Thyroid gland (tissue), 4 donors: ENCODE data around the gene LNPEP. TPM values are rescaled to one million over a fixed set of nuclear protein-coding genes. Genes with fewer than 3 reads are reported as not detected.

Experiments used
- DNase-seq, 2 donors: peaks; one replicate each; pipeline ENCODE4 v3.0.0-alpha.2; 2019
- H3K27ac ChIP-seq, 3 donors: fragments of 200-600 bp; sonication (generic); 1 replicate in 2 of 3; 2 replicates in 1 of 3; pipeline ENCODE4 v1.5.1; 2016 to 2019; ENCODE audit warnings: mild to moderate bottlenecking in 1 of 3, moderate library complexity in 1 of 3
- H3K27me3 ChIP-seq: fragments of 200-600 bp; sonication (generic); one replicate; pipeline ENCODE4 v1.5.1; 2019
- H3K36me3 ChIP-seq, 2 donors: fragments of 200-600 bp; sonication (generic); one replicate each; pipeline ENCODE4 v1.5.1; 2016 to 2019
- H3K4me1 ChIP-seq, 2 donors: fragments of 200-600 bp; sonication (generic); one replicate each; pipeline ENCODE4 v1.5.1; 2017 to 2019
- H3K4me3 ChIP-seq, 3 donors: fragments of 200-600 bp; sonication (generic); replicated peaks in 1 of 3; 1 replicate in 2 of 3; 2 replicates in 1 of 3; pipeline ENCODE4 v1.5.1; 2016; ENCODE audit warnings: mild to moderate bottlenecking in 1 of 3
- H3K9me3 ChIP-seq: fragments of 200-600 bp; sonication (generic); one replicate; pipeline ENCODE4 v1.5.1; 2017
- POLR2A ChIP-seq, 2 donors: fragments of 450-650 bp; IDR thresholded peaks; one replicate each; pipeline ENCODE4 v1.6.1; 2017; ENCODE audit warnings: antibody characterized with exemption in 2 of 2, mild to moderate bottlenecking in 2 of 2, moderate library complexity in 1 of 2
- WGBS, 2 donors: methylation state at CpG; one replicate each; pipeline ENCODE4 v1.1.5; 2017; 5-methylcytosine and 5-hydroxymethylcytosine counted together
- intact Hi-C: fragments of 100-400 bp; cut with DNase I; formaldehyde crosslinking; loops from one replicate; pipeline ENCODE4 v1.15.1; 2023
- total RNA-seq, 4 donors: library from RNA; depleted of rRNA; stranded (reverse); fragments of >200 nt; gene quantifications; one replicate each; pipeline ENCODE4 v1.2.3, GENCODE V29; 2016
- TF ChIP-seq, protein P1 (sequence below), 6 experiments: fragments of 200-600 bp in 3 of 6; fragments of 450-650 bp in 3 of 6; sonication (generic) in 3 of 6; IDR thresholded peaks; one replicate each; pipeline ENCODE4 v1.5.1; 2016 to 2019; ENCODE audit warnings: antibody characterized with exemption in 6 of 6, mild to moderate bottlenecking in 2 of 6, inconsistent platforms in 1 of 6, moderate library complexity in 1 of 6

LNPEP gene
- total RNA-seq, 4 donors from 2014 or later = 35.0 to 59.9 (median 45.2) TPM

DNA sequence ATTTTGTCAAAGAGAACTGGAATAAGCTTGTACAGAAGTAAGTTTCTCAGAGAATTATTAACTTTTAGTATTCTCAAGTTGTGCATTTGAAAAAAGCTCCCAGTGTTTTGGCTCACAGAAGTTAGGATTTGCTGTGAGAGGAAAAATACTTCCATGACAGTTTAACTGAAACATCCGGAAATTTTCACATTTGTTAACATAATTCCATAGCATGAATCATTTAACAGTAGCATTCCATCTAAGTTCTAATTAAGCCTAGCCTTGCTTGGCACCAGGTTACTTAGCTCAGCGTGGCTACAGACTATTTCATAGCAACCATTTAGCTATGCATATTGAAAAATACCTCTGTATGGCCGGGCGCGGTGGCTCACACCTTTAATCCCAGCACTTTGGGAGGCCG lies 90.8 kb downstream of the LNPEP start:
- intact Hi-C loops = no loop called here
- Histone ChIP-seq H3K4me3 (no peak overlapping the region), H3K36me3 (peaks cover 19 to 21% of the 10 kb centered on the region in 2 donors), H3K27me3 (no peaks in the 10 kb centered on the region), H3K27ac (no peak overlapping the region), H3K4me1 (no peaks in the 10 kb centered on the region), H3K9me3 (no peaks in the 10 kb centered on the region)
- TF ChIP-seq POLR2A (IDR thresholded peaks at IDR 0.05) = no peak
- TF ChIP-seq, protein P1, sequence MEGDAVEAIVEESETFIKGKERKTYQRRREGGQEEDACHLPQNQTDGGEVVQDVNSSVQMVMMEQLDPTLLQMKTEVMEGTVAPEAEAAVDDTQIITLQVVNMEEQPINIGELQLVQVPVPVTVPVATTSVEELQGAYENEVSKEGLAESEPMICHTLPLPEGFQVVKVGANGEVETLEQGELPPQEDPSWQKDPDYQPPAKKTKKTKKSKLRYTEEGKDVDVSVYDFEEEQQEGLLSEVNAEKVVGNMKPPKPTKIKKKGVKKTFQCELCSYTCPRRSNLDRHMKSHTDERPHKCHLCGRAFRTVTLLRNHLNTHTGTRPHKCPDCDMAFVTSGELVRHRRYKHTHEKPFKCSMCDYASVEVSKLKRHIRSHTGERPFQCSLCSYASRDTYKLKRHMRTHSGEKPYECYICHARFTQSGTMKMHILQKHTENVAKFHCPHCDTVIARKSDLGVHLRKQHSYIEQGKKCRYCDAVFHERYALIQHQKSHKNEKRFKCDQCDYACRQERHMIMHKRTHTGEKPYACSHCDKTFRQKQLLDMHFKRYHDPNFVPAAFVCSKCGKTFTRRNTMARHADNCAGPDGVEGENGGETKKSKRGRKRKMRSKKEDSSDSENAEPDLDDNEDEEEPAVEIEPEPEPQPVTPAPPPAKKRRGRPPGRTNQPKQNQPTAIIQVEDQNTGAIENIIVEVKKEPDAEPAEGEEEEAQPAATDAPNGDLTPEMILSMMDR (IDR thresholded peaks at IDR 0.05) = no peak
- 98% methylated on average over 6 of the region's 6 CpGs for WGBS, 2 donors
- no peak for DNase-seq

- DNase-seq = no peak
- H3K27me3 ChIP-seq = no peaks in the 10 kb centered on the region
Measured at GRCh38 chr5:97037819-97038218, 101.9 kb downstream of the LNPEP start.

DNA sequence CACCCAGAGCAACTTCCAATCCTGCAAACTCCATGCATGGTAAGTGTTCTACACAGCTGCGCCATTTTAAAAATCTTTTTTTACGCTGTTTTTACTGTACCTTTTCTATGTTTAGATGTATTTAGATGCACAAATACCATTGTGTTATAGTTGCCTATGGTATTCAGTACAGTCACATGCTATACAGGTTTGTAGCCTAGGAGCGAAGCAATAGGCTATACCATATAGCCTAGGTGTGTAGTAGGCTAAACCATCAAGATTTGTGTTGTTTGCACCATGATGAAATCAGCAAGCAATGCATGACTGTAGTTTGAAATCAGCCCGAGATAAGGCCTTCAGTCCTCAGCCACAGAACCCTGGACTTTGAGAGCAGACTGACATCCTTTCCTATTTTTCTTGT lies 105.4 kb downstream of the LNPEP start:
- Histone ChIP-seq H3K4me1 (peaks cover 16 to 26% of the 10 kb centered on the region in 2 donors), H3K9me3 (no peaks in the 10 kb centered on the region), H3K27ac (no peak overlapping the region), H3K27me3 (no peaks in the 10 kb centered on the region), H3K4me3 (no peak overlapping the region), H3K36me3 (no peaks in the 10 kb centered on the region)
- WGBS, 2 donors = 97 to 98% methylated on average over 4 of the region's 4 CpGs
- intact Hi-C loops = no loop called here
- DNase-seq = no peak
- TF ChIP-seq, protein P1 (IDR thresholded peaks at IDR 0.05) = no peak
- TF ChIP-seq POLR2A (IDR thresholded peaks at IDR 0.05) = no peak

More at GRCh38 chr5:97037819-97038218, 101.9 kb downstream of the LNPEP start:
- 85 to 87% methylated on average over 7 of the region's 7 CpGs for WGBS, 2 donors
- H3K36me3 ChIP-seq = no peaks in the 10 kb centered on the region
- no peak overlapping the region for H3K4me3 ChIP-seq
- TF ChIP-seq POLR2A (IDR thresholded peaks at IDR 0.05) = no peak
- TF ChIP-seq, protein P1 (IDR thresholded peaks at IDR 0.05) = no peak
- no peaks in the 10 kb centered on the region for H3K9me3 ChIP-seq
- intact Hi-C loops = no loop called here
- peaks cover 7 to 12% of the 10 kb centered on the region in 2 donors for H3K4me1 ChIP-seq
- no peak overlapping the region for H3K27ac ChIP-seq

DNA sequence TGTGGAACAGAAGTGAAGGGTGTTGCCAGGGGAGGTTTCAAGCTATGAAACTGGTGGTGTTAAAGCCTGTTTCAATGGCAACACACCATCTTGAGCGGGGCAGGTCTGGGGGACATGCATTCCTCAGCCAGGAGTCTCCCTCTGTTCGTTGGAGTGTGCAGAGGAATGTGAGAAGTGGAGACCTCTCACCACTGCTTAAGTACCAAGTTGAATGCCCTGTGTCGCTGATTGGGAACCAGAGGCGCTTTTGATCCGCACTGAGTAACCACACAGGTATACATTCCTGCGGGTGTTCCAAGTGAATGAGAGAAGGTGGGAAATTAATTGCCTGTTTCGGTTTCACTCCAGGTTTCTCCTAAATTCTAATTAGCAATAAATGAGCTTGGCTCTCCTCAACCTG lies 107.1 kb downstream of the LNPEP start:
- H3K36me3 ChIP-seq = no peaks in the 10 kb centered on the region
- intact Hi-C loops = no loop called here

DNA sequence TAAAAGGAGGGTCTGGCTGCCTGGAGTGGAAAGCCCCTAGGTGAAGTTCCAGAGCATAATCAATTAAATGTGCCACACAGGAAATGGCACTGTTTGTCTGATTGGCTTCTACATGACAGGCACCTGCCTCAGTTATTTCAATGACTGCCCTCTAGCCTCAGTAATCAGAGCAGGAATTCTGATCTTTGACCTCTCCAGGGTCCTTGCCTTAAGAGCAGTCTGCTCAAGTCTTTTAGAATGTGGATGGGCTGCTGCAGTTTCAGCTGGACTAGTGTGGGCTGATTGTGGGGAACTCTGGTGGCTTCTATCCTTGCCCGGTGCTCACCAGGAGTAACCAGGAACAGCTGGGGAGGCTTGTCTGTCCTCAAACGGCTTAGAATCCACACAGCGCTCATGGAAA lies 107.6 kb downstream of the LNPEP start:
- Histone ChIP-seq H3K4me1 (peaks cover 16 to 26% of the 10 kb centered on the region in 2 donors), H3K27ac (peak overlapping the region; percentile 8 to 64 (median 15)), H3K9me3 (no peaks in the 10 kb centered on the region), H3K36me3 (no peaks in the 10 kb centered on the region), H3K27me3 (no peaks in the 10 kb centered on the region), H3K4me3 (no peak overlapping the region)
- DNase-seq = peak in 1 of 2 donors; percentile 4
- intact Hi-C loops = no loop called here
- 71 to 76% methylated on average over 3 of the region's 3 CpGs for WGBS, 2 donors
- TF ChIP-seq, protein P1 (IDR thresholded peaks at IDR 0.05) = no peak
- no peak for TF ChIP-seq POLR2A (IDR thresholded peaks at IDR 0.05)

More for the DNA sequence above, 107.1 kb downstream of the LNPEP start:
- Histone ChIP-seq H3K9me3 (no peaks in the 10 kb centered on the region), H3K27ac (peak overlapping the region; percentile 15 to 64 (median 31)), H3K27me3 (no peaks in the 10 kb centered on the region), H3K4me3 (no peak overlapping the region), H3K4me1 (peaks cover 16 to 26% of the 10 kb centered on the region in 2 donors)
- WGBS, 2 donors = 33 to 43% methylated on average over 7 of the region's 7 CpGs
- peak; percentile 79 to 80 for DNase-seq
- TF ChIP-seq, protein P1 (IDR thresholded peaks at IDR 0.05) = no peak
- TF ChIP-seq POLR2A (IDR thresholded peaks at IDR 0.05) = no peak
